HUDEP-2 (cell line): Measurements from ENCODE around the gene NCBP1.
"Not testable (repeated sequence)": the region's sequence is repeated elsewhere in the genome, so short reads cannot be mapped to it uniquely, and the experiment has no call there.

ENCODE experiments used
- DNase-seq, 76 experiments: peaks; one replicate each; lab custom pipeline; 2025; ENCODE audit not compliant: unreplicated experiment in 76 of 76; lab: John Stamatoyannopoulos, UW

NCBP1 gene

GRCh38 chr9:97668485-97668884, 34.9 kb downstream of the NCBP1 start:
- no peak for DNase-seq

GRCh38 chr9:97670586-97670985, 37.0 kb downstream of the NCBP1 start:
- DNase-seq, result no peak

- no peak for DNase-seq
These were observed 38.8 kb downstream of the NCBP1 start for GRCh38 chr9:97672403-97672802.

GRCh38 chr9:97673922-97674321, 40.3 kb downstream of the NCBP1 start:
- no peak for DNase-seq

GRCh38 chr9:97675655-97676054, 42.0 kb downstream of the NCBP1 start:
- DNase-seq, result no peak

- no peak for DNase-seq
These were observed 48.6 kb downstream of the NCBP1 start for GRCh38 chr9:97682242-97682641.

- no peak for DNase-seq
These were observed 55.0 kb downstream of the NCBP1 start for GRCh38 chr9:97688654-97689053.

GRCh38 chr9:97689401-97690180, 56.0 kb downstream of the NCBP1 start:
- no peak for DNase-seq

- no peak for DNase-seq
These were observed 61.1 kb downstream of the NCBP1 start for GRCh38 chr9:97694769-97695168.

- DNase-seq, result no peak
These were observed 61.8 kb downstream of the NCBP1 start for GRCh38 chr9:97695390-97695789.

GRCh38 chr9:97695995-97696802, 62.6 kb downstream of the NCBP1 start:
- no peak for DNase-seq

GRCh38 chr9:97696803-97697601, 63.4 kb downstream of the NCBP1 start, which contains the start of gene XPA:
TSS of gene XPA (minus strand) at chr9:97697340. CDS start at chr9:97697292, 48 bp downstream.
- peak in 75 of 76 experiments; percentile 45 to 95 (median 88) for DNase-seq

GRCh38 chr9:97697837-97698236, 64.2 kb downstream of the NCBP1 start:
- DNase-seq, result no peak

GRCh38 chr9:97698865-97699264, 65.2 kb downstream of the NCBP1 start:
- no peak for DNase-seq

GRCh38 chr9:97699281-97699680, 65.7 kb downstream of the NCBP1 start:
- peak in 2 of 76 experiments; percentile 4 to 6 for DNase-seq

GRCh38 chr9:97699824-97700223, 66.2 kb downstream of the NCBP1 start:
- not testable (repeated sequence) for DNase-seq

- DNase-seq, result peak in 1 of 76 experiments; percentile 14
These were observed 70.1 kb downstream of the NCBP1 start for GRCh38 chr9:97703437-97704344.

- no peak for DNase-seq
These were observed 70.7 kb downstream of the NCBP1 start for GRCh38 chr9:97704345-97704677.

GRCh38 chr9:97704851-97705250, 71.2 kb downstream of the NCBP1 start:
- no peak for DNase-seq

GRCh38 chr9:97705354-97705950, 71.8 kb downstream of the NCBP1 start:
- DNase-seq, result no peak
